ENCODE results near the gene MPP2. TPM values are rescaled to one million over a fixed set of nuclear protein-coding genes. Genes with fewer than 3 reads are reported as not detected.

MPP2 gene
- total and polyA plus RNA-seq, 9 of the 15 experiments (the other 6 are each of a cell fraction or from before 2014, with no cell fraction given): 0.04 to 1.0 (median 0.24) TPM

- TF ChIP-seq ZNF644 (tag; IDR thresholded peaks at IDR 0.05; ENCODE audit: low read depth): peak; percentile 95
- peak; percentile 92 for TF ChIP-seq ZNF175 (CRISPR knock-in tag; IDR thresholded peaks at IDR 0.05; ENCODE audit: low read depth)
- TF ChIP-seq RCOR1 (IDR thresholded peaks at IDR 0.05; ENCODE audit: borderline replicate concordance in 1 of 2, low read depth in 2 of 2, low read length in 2 of 2): no peak
- no peak for TF ChIP-seq TARDBP (IDR thresholded peaks at IDR 0.05)
- no peak for TF ChIP-seq ATF1 (CRISPR knock-in tag; IDR thresholded peaks at IDR 0.05)
- peak; percentile 32; the same call in 1 of the 2 replicates for TF ChIP-seq ATF1 (tag; IDR thresholded peaks at IDR 0.05)
- TF ChIP-seq C11orf30 (IDR thresholded peaks at IDR 0.05; ENCODE audit: low read depth): no peak
- TF ChIP-seq TCFL5 (CRISPR knock-in tag; conservative IDR thresholded peaks at IDR 0.05): no peak
- 0 out of 2 replicates have a peak, but pooled peaks have one; percentile 57 for TF ChIP-seq ZNF197 (CRISPR knock-in tag; IDR thresholded peaks at IDR 0.05; ENCODE audit: low read depth)
- TF ChIP-seq TCF7 (IDR thresholded peaks at IDR 0.05; ENCODE audit: borderline replicate concordance): no peak
- TF ChIP-seq MXI1 (IDR thresholded peaks at IDR 0.05; ENCODE audit: low read depth, low read length): no peak
- no peak for TF ChIP-seq ZNF436 (CRISPR knock-in tag; IDR thresholded peaks at IDR 0.05)
- TF ChIP-seq ZFX (CRISPR knock-in tag; IDR thresholded peaks at IDR 0.05): no peak
- no peak for TF ChIP-seq KDM2B (CRISPR knock-in tag; IDR thresholded peaks at IDR 0.05)
- no peak for TF ChIP-seq SIX5 (IDR thresholded peaks at IDR 0.05; ENCODE audit: borderline replicate concordance in 1 of 2, insufficient read depth in 1 of 2, low read depth in 1 of 2, low read length in 2 of 2)
- TF ChIP-seq MED1 (CRISPR knock-in tag; IDR thresholded peaks at IDR 0.05; ENCODE audit: borderline replicate concordance): no peak
- TF ChIP-seq CBFB (CRISPR knock-in tag; IDR thresholded peaks at IDR 0.05): no peak
- no peak for TF ChIP-seq RBM39 (optimal IDR thresholded peaks at IDR 0.05; ENCODE audit: low read depth, low read length)
- TF ChIP-seq ZNF785 (CRISPR knock-in tag; IDR thresholded peaks at IDR 0.05): no peak
- no peak for TF ChIP-seq ZNF3 (CRISPR knock-in tag; IDR thresholded peaks at IDR 0.05)
- TF ChIP-seq, protein P1, sequence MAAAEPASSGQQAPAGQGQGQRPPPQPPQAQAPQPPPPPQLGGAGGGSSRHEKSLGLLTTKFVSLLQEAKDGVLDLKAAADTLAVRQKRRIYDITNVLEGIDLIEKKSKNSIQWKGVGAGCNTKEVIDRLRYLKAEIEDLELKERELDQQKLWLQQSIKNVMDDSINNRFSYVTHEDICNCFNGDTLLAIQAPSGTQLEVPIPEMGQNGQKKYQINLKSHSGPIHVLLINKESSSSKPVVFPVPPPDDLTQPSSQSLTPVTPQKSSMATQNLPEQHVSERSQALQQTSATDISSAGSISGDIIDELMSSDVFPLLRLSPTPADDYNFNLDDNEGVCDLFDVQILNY (CRISPR knock-in tag; IDR thresholded peaks at IDR 0.05): no peak
- TF ChIP-seq DMBX1 (CRISPR knock-in tag; IDR thresholded peaks at IDR 0.05; ENCODE audit: borderline replicate concordance): peak; percentile 52; the same call in 1 of the 2 replicates
- no peak for TF ChIP-seq ZNF146 (CRISPR knock-in tag; IDR thresholded peaks at IDR 0.05; ENCODE audit: unreplicated experiment)
- no peak for TF ChIP-seq NR4A1 (CRISPR knock-in tag; IDR thresholded peaks at IDR 0.05)
- TF ChIP-seq NR4A1 (tag; IDR thresholded peaks at IDR 0.05): peak; percentile 97
- no peak for TF ChIP-seq ZNF511 (CRISPR knock-in tag; IDR thresholded peaks at IDR 0.05)
- no peak for TF ChIP-seq NR2C1 (IDR thresholded peaks at IDR 0.05)
- peak; percentile 57; the same call in 1 of the 2 replicates for TF ChIP-seq NR2C1 (tag; IDR thresholded peaks at IDR 0.05)
- TF ChIP-seq ZNF507 (tag; conservative IDR thresholded peaks at IDR 0.05): no peak
- no peak for TF ChIP-seq ERF (CRISPR knock-in tag; IDR thresholded peaks at IDR 0.05)
- no peak for TF ChIP-seq SETDB1 (IDR thresholded peaks at IDR 0.05; ENCODE audit: low read length)
Measured at GRCh38 chr17:43945074-43945829, 37.9 kb upstream of the MPP2 start (continued).

All from K562 (cell line).